ENCODE measurements around the gene ATE1. TPM values are rescaled to one million over a fixed set of nuclear protein-coding genes. Genes with fewer than 3 reads are reported as not detected.

ATE1 gene
- total and polyA plus RNA-seq, 2 donors (not counting 3 experiments of a cell fraction or from before 2014, with no cell fraction given): 8.7 to 27.1 TPM

DNA sequence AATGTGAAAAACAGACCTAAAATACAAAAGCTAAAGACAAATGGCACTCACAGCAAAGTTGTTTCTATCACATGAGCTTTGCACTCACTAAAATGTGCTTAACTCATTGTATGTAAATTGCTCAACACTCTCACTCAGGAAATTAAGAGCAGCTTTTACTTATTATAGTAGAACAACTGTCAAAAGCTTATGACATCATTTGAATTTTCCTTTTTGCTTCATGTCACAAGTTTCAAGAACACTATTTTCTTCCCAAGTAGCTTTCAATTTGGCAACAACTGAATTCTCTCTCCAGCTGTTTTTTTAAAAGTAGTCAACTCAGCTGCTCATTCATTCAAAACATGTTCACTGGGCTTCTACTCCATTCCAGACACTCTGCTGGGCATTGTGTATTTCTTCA, 46.9 kb downstream of the ATE1 start:
- ChIA-PET POLR2A (no interaction called here), CTCF (interaction anchor here (0.6 to 1.9 kb wide), 9 partner anchors 9 to 938 kb away, joined by 3 to 12 read pairs (median 3); no protein-coding TSS in a partner anchor)
- no peak for TF ChIP-seq MYC (IDR thresholded peaks at IDR 0.05; ENCODE audit: low read depth, low read length)
- TF ChIP-seq FOS (IDR thresholded peaks at IDR 0.05; ENCODE audit: borderline replicate concordance, insufficient read depth, low read length): no peak
- no peak for TF ChIP-seq POLR2AphosphoS5 (IDR thresholded peaks at IDR 0.05; ENCODE audit: insufficient read depth, low read depth, low read length)
- TF ChIP-seq, protein P1, sequence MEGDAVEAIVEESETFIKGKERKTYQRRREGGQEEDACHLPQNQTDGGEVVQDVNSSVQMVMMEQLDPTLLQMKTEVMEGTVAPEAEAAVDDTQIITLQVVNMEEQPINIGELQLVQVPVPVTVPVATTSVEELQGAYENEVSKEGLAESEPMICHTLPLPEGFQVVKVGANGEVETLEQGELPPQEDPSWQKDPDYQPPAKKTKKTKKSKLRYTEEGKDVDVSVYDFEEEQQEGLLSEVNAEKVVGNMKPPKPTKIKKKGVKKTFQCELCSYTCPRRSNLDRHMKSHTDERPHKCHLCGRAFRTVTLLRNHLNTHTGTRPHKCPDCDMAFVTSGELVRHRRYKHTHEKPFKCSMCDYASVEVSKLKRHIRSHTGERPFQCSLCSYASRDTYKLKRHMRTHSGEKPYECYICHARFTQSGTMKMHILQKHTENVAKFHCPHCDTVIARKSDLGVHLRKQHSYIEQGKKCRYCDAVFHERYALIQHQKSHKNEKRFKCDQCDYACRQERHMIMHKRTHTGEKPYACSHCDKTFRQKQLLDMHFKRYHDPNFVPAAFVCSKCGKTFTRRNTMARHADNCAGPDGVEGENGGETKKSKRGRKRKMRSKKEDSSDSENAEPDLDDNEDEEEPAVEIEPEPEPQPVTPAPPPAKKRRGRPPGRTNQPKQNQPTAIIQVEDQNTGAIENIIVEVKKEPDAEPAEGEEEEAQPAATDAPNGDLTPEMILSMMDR (IDR thresholded peaks at IDR 0.05; ENCODE audit: extremely low read depth in 1 of 2, insufficient read depth in 1 of 2, low read depth in 1 of 2, low read length in 2 of 2): no peak
- no peak for TF ChIP-seq GATA2 (IDR thresholded peaks at IDR 0.05; ENCODE audit: insufficient read depth, insufficient read length, low read depth, low read length)
- no peak for TF ChIP-seq POLR2A (IDR thresholded peaks at IDR 0.05; ENCODE audit: low read depth, low read length)
- TF ChIP-seq, protein P2, sequence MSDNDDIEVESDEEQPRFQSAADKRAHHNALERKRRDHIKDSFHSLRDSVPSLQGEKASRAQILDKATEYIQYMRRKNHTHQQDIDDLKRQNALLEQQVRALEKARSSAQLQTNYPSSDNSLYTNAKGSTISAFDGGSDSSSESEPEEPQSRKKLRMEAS (IDR thresholded peaks at IDR 0.05; ENCODE audit: insufficient read depth, insufficient read length): no peak
- Histone ChIP-seq H3K9me1 (replicated peaks; ENCODE audit: control insufficient read depth, extremely low read depth, insufficient read depth, low read length) (no peaks in the 10 kb centered on the region), H3K27me3 (ENCODE audit: control insufficient read depth in 2 of 2, insufficient read depth in 2 of 2, low read length in 2 of 2) (no peaks in the 10 kb centered on the region), H3K27ac (ENCODE audit: insufficient read depth, low read depth, low read length) (no peak overlapping the region), H3K9ac (replicated peaks; ENCODE audit: extremely low read depth, insufficient read depth, low read length) (no peak overlapping the region), H3K4me2 (ENCODE audit: insufficient read depth, low read length) (no peak overlapping the region), H3K9me3 (replicated peaks; ENCODE audit: control insufficient read depth, insufficient read depth, low read length) (no peaks in the 10 kb centered on the region), H4K20me1 (replicated peaks; ENCODE audit: control insufficient read depth, extremely low read depth, insufficient read depth, low read length) (no peaks in the 10 kb centered on the region), H3K79me2 (ENCODE audit: control insufficient read depth, insufficient read depth, low read length) (no peaks in the 10 kb centered on the region), H3K4me1 (ENCODE audit: control insufficient read depth, extremely low read depth, insufficient read depth, low read length) (no peaks in the 10 kb centered on the region), H3K36me3 (ENCODE audit: control insufficient read depth in 2 of 2, extremely low read depth in 1 of 2, insufficient read depth in 2 of 2, low read length in 2 of 2) (peaks cover 0 to 2% of the 10 kb centered on the region in 2 experiments), H3K4me3 (replicated peaks in 1 of 3; ENCODE audit: insufficient read depth in 1 of 3, low read depth in 1 of 3, low read length in 3 of 3) (no peak overlapping the region), H2AFZ (ENCODE audit: low read depth, low read length) (no peak overlapping the region)
- intact Hi-C loops (cut with micrococcal nuclease): no loop called here
- FAIRE-seq (no peak), DNase-seq (ENCODE audit: low read depth, low spot score) (peak; percentile 2)
- BruUV-seq (replicated peaks): no TSS peak
- dilution Hi-C loops (cut with MboI; ENCODE audit: extremely low pct_ligation_motif_present, low sequenced_read_pairs): no loop called here
